HG03064 (cell line): Measurements from ENCODE around the gene AASDH.

Experiments used
- ATAC-seq: cut with Tn5 transposase; IDR thresholded peaks from one replicate; pipeline ENCODE4 v1.9.1; 2021; ENCODE audit warnings: low read depth; ENCODE audit not compliant: unreplicated experiment

The AASDH gene

DNA sequence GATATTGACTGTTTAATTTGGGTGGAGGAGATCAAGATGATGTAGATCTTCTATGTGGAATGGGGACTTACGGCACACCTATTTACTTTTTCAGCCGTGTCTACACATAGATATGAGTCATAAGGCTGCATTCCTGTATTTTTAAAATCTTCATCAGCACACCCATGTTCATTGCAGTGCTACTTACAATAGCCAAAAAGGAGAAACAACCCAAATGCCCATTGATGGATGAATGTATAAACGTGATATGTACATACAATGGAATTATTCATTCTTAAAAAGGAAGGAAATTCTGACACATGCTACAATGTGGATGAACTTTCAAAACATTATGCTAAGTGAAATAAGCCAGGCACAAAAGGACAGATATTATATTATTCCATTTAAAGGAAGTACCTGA lies 98.6 kb downstream of the AASDH start:
- no peak for ATAC-seq
